GM03348 (cell line): Measurements from ENCODE around the gene ETHE1.
"Not testable (repeated sequence)": the region's sequence is repeated elsewhere in the genome, so short reads cannot be mapped to it uniquely, and the experiment has no call there.

Experiments
- DNase-seq: peaks from one replicate; pipeline ENCODE4 v3.0.0; 2012; ENCODE audit warnings: low spot score

The ETHE1 gene

DNA sequence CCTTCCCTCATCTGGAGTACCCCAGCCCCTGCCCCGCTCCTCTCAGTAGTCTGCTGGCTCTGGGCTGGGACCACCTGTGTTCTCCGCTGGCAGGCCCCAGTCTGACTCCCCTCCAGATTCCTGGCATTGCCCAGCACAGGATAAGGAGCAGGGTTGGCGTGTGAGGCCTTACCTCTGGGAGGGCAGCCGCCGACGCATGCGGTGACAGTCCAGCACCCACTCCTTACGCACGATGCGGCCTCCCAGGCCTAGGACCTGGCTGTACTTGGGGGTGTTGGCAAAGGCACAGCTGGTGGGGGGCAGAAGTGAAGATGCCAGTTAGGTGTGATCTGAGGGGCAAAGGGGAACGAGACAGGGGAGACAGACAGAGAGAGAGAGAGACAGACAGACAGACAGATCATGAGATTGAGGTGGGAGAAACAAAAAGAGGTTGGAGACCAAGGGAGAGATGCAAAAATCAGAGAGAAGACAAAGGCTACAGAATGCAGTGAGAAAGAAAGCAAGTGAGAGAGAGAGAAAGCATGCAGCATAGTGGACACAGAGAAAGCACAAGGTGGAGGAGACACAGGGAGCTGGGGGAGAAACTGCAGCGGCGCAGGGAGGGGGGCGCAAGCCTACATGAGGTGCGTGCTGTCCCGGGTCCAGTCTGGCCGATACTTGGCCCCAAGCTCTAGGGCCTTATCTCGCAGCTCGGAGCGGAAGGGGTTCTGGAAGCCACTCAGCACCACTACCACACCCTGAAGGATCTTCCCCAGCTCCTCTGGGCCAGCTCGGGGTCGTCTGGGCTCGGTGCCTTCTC is 24.6 kb upstream of the ETHE1 start:
- no peak for DNase-seq

- no peak for DNase-seq
Measured at GRCh38 chr19:43548706-43549105, 21.7 kb upstream of the ETHE1 start.

GRCh38 chr19:43547926-43548325 is 20.9 kb upstream of the ETHE1 start:
- DNase-seq: not testable (repeated sequence)

DNA sequence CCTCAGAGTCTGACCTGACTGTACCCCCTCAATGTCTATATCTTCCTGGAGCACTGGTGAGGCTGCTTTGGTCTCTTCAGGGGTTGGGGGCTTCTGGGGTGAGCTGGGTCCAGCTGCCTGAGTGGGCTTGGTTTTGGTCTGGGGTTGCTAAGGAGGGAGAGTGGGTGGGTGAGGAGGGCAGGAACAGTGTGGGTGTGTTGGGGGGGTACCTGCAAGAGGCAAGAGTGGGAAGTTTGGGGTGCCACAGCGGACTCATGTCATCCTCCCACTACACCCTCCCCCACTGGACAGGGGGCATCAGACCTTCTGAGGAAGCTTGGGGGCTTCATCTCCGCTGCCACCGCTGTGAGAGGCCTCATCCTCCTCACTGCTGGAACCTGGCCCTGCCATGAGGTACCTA is 19.6 kb upstream of the ETHE1 start:
- no peak for DNase-seq

- no peak for DNase-seq
Measured at GRCh38 chr19:43545981-43546380, 19.0 kb upstream of the ETHE1 start.

GRCh38 chr19:43545276-43545675 is 18.3 kb upstream of the ETHE1 start:
- DNase-seq: no peak

DNA sequence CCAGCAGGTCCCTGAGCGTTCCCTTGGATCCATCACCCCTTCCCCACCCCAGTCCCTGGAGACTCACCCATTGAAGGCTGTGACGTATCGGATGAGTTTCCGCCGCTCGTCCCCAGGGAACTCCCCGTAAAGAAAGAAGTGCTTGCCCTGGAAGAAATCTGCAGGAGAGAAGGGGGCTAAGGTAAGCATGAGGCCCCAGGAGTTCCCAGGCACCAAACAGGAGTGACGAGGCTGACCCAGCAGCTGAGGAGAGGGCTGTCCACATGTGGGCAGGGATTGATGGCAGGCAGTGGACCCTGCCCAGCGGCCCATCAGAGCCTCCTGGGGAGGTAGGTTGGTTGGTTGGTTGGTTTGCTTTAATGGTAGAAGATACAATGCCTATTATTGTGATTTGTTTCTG is 17.1 kb upstream of the ETHE1 start:
- no peak for DNase-seq

GRCh38 chr19:43541920-43542650 is 15.1 kb upstream of the ETHE1 start:
- no peak for DNase-seq

DNA sequence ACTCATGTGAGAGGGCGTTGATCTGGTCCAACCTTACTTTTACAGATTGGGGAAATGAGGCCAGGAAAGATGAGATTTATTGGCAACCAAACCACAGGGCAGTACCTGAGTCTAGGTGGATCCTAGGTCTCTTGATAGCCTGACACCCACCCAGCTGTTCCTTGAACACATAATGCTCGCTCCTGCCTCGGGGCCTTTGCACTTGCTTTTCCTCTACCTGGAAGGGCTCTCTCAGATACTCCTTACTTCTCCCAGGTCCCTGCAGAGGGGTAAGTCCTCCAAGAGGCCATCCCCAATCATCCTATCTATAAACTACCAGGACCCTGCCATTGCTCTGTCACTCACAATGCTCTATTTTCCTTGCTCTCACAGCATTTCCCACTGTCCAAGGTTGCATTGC is 13.4 kb upstream of the ETHE1 start:
- DNase-seq: no peak

- DNase-seq: no peak
Measured at GRCh38 chr19:43538922-43539321, 11.9 kb upstream of the ETHE1 start.

- peak; percentile 65 for DNase-seq
Measured at GRCh38 chr19:43534816-43535761, 8.1 kb upstream of the ETHE1 start.

GRCh38 chr19:43534305-43534815 is 7.4 kb upstream of the ETHE1 start:
- no peak for DNase-seq

GRCh38 chr19:43533546-43534304 is 6.7 kb upstream of the ETHE1 start:
- peak; percentile 98 for DNase-seq

DNA sequence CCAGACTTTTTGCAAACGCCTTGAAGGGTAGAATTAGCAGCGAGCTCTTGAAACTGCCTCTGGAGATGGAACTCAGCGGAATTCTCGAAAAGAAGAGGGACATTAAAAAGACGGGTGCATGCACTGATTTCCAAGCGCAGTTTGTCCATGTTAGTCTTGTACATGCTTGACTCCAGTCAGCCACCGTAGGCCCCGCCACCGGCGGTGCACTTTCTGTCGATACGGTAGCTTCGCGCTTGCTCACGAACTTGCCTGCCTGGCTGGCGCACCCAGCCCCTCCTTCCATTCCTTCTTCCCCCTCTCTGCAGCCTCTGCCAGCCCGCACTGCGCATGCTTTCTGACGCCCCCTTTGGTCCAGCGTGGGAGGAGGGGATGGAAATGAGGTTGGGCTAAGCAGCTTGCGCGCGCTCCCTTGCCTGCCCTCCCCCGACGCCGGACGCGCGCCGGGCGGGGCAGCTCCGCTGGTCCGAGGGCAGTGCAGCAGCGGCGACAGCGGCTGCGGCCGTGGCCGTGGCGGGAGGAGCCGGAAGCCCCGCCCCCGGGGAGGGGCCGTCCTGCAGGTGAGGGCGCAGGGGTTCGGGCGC is 6.1 kb upstream of the ETHE1 start, which contains the start of gene ZNF575:
ZNF575 (plus strand) TSS at position 227 of the 584 bp plus-strand sequence. CDS start 1,235 bp downstream, outside the sequence.
- DNase-seq: peak; percentile 92

- DNase-seq: no peak
Measured at GRCh38 chr19:43532571-43532961, 5.6 kb upstream of the ETHE1 start.

GRCh38 chr19:43527860-43528622 is 1.0 kb upstream of the ETHE1 start:
- no peak for DNase-seq

DNA sequence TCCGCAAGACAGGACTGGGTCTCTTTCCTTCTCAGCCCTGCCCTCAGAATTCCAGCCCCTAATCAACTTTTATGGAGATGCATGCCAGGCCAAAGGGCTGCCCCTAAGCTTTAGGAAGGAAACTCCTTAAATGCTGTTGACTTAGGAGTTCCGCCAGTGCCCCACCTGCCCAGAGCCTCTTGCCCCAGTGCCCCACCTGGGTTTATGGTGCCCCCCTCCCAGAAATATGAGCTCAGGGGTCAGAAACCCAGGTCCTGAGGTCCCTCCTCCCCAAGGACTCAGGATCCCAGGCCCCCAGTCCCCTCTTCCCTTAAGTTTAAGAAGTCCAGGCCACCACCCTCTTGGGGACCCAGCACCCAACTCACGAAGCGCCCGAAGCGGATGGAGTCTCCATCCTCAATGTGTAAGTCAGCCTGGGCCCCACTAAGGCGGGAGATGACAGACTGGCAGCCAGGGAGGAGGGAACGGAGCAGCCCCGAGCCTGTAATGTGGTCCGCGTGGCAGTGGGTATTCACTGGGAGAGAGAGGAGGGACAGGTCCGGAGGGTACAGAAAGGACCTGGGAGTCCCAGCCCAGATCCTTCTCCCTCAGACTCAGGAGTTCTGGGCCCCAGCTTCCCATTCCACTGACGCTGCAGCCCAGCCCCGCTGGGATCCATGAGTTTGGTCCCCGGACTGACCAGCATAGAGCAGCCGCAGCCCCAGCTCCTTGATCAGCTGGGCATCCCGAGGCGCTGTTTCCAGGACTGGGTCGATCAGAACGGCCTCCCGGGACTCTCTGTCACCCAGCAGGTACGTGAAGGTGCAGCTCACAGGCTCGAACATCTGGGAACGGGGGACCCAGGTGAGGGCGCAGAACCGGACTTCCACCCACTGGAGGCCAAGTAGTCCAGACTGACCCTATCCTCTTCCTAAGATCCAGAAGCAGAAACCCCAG is 897 bp downstream of the ETHE1 start:
- peak; percentile 43 for DNase-seq

GRCh38 chr19:43524922-43525835 is 1.8 kb downstream of the ETHE1 start:
- DNase-seq: peak; percentile 73
